ENCODE data around the gene SLC29A3. TPM values are rescaled to one million over a fixed set of nuclear protein-coding genes. Genes with fewer than 3 reads are reported as not detected.

Gene SLC29A3
- total RNA-seq, 2 experiments from 2014 or later = 2.9 to 3.3 TPM

- intact Hi-C loops (cut with micrococcal nuclease) = no loop called here
- ChIA-PET CTCF (no interaction called here), POLR2A (no interaction called here)
- H3K36me3 Mint-ChIP-seq (ENCODE audit: low read depth) = no peaks in the 10 kb centered on the region
- DNase-seq (no peak), ATAC-seq (no peak)
- H3K9me3 Mint-ChIP-seq = no peaks in the 10 kb centered on the region
- no peak for TF ChIP-seq CTCF (IDR thresholded peaks at IDR 0.05)
- no peak overlapping the region for H3K27ac Mint-ChIP-seq
- no peaks in the 10 kb centered on the region for H3K27me3 Mint-ChIP-seq
- no peaks in the 10 kb centered on the region for H3K4me1 Mint-ChIP-seq (ENCODE audit: low read depth)
- no peak overlapping the region for H3K4me3 Mint-ChIP-seq
These were observed 38.8 kb upstream of the SLC29A3 start for GRCh38 chr10:71280216-71280615.

GRCh38 chr10:71280825-71281224, 38.2 kb upstream of the SLC29A3 start:
- intact Hi-C loops (cut with micrococcal nuclease) = no loop called here

GRCh38 chr10:71281646-71282322, 37.3 kb upstream of the SLC29A3 start:
- ATAC-seq (no peak), DNase-seq (no peak)
- Mint-ChIP-seq H3K27ac (no peak overlapping the region), H3K9me3 (no peaks in the 10 kb centered on the region), H3K4me3 (no peak overlapping the region), H3K36me3 (ENCODE audit: low read depth) (no peaks in the 10 kb centered on the region), H3K27me3 (no peaks in the 10 kb centered on the region), H3K4me1 (ENCODE audit: low read depth) (no peaks in the 10 kb centered on the region)
- ChIA-PET CTCF (no interaction called here), POLR2A (no interaction called here)
- intact Hi-C loops (cut with micrococcal nuclease) = no loop called here
- no peak for TF ChIP-seq CTCF (IDR thresholded peaks at IDR 0.05)

More at GRCh38 chr10:71280825-71281224, 38.2 kb upstream of the SLC29A3 start:
- no peak overlapping the region for H3K4me3 Mint-ChIP-seq
- H3K4me1 Mint-ChIP-seq (ENCODE audit: low read depth) = no peaks in the 10 kb centered on the region
- no peak for ATAC-seq
- H3K27me3 Mint-ChIP-seq = no peaks in the 10 kb centered on the region
- no peak for DNase-seq
- no peaks in the 10 kb centered on the region for H3K36me3 Mint-ChIP-seq (ENCODE audit: low read depth)
- H3K27ac Mint-ChIP-seq = no peak overlapping the region
- no peaks in the 10 kb centered on the region for H3K9me3 Mint-ChIP-seq
- TF ChIP-seq CTCF (IDR thresholded peaks at IDR 0.05) = no peak
- ChIA-PET POLR2A (no interaction called here), CTCF (no interaction called here)

GRCh38 chr10:71282323-71282680, 36.8 kb upstream of the SLC29A3 start:
- intact Hi-C loops (cut with micrococcal nuclease) = no loop called here
- ATAC-seq (no peak), DNase-seq (no peak)
- Mint-ChIP-seq H3K4me3 (no peak overlapping the region), H3K36me3 (ENCODE audit: low read depth) (no peaks in the 10 kb centered on the region), H3K27me3 (no peaks in the 10 kb centered on the region), H3K4me1 (ENCODE audit: low read depth) (no peaks in the 10 kb centered on the region), H3K27ac (no peak overlapping the region), H3K9me3 (no peaks in the 10 kb centered on the region)
- CTCF ChIA-PET = interaction anchor here (0.8 kb wide), 1 partner anchor 18 kb away, joined by 3 read pairs; no protein-coding TSS in a partner anchor
- no peak for TF ChIP-seq CTCF (IDR thresholded peaks at IDR 0.05)
- POLR2A ChIA-PET = no interaction called here

GRCh38 chr10:71283410-71283809, 35.6 kb upstream of the SLC29A3 start:
- H3K27ac Mint-ChIP-seq = no peak overlapping the region
- no peaks in the 10 kb centered on the region for H3K4me1 Mint-ChIP-seq (ENCODE audit: low read depth)
- DNase-seq (no peak), ATAC-seq (no peak)
- no peaks in the 10 kb centered on the region for H3K9me3 Mint-ChIP-seq
- ChIA-PET CTCF (interaction anchor here (0.6 to 3.4 kb wide), 7 partner anchors 8 to 358 kb away, joined by 3 to 22 read pairs (median 4); no protein-coding TSS in a partner anchor), POLR2A (interaction anchor here (0.7 kb wide), 1 partner anchor 237 kb away, joined by 4 read pairs; no protein-coding TSS in a partner anchor)
- TF ChIP-seq CTCF (IDR thresholded peaks at IDR 0.05) = no peak
- intact Hi-C loops (cut with micrococcal nuclease) = no loop called here
- H3K27me3 Mint-ChIP-seq = no peaks in the 10 kb centered on the region
- H3K36me3 Mint-ChIP-seq (ENCODE audit: low read depth) = no peaks in the 10 kb centered on the region
- H3K4me3 Mint-ChIP-seq = no peak overlapping the region

Measured in activated CD8-positive, alpha-beta T cell treated with anti-CD3 and anti-CD28 coated beads for 36 hours (primary cell).